OCI-LY7 (cell line): ENCODE measurements around the gene ENGASE. TPM values are rescaled to one million over a fixed set of nuclear protein-coding genes. Genes with fewer than 3 reads are reported as not detected.

Experiments used
- BruUV-seq: library from RNA; stranded (reverse); fragments of 400-500 nt; replicated peaks from 2 replicates; lab custom pipeline; 2021; lab: Mats Ljungman, UMichigan
- CTCF ChIA-PET: fragments of 300-600 bp; sonication (Branson Sonifier 250); formaldehyde crosslinking; loops from one replicate; lab custom pipeline; 2022; ENCODE audit warnings: antibody characterized with exemption; ENCODE audit not compliant: unreplicated experiment; lab: Charles Lee
- POLR2A ChIA-PET: fragments of 300-600 bp; sonication (Branson Sonifier 250); formaldehyde crosslinking; loops from one replicate; lab custom pipeline; 2022; ENCODE audit warnings: antibody characterized with exemption; lab: Charles Lee
- DNase-seq: peaks from one replicate; pipeline ENCODE4 v3.0.0-alpha.2; 2015; ENCODE audit warnings: low spot score
- H2AFZ ChIP-seq: fragments of 200-600 bp; sonication (generic), shearing (Covaris generic); 2 replicates; pipeline ENCODE4 v1.6.1; 2014; ENCODE audit warnings: mild to moderate bottlenecking, antibody characterized with exemption, low read length, moderate library complexity
- H3K27ac ChIP-seq: fragments of 200-600 bp; sonication (generic); 2 replicates; pipeline ENCODE4 v1.5.1; 2014; ENCODE audit warnings: mixed run types, low read depth, mild to moderate bottlenecking, moderate library complexity, low read length, inconsistent platforms; ENCODE audit not compliant: poor library complexity, severe bottlenecking
- H3K36me3 ChIP-seq: fragments of 200-600 bp; sonication (generic); 2 replicates; pipeline ENCODE4 v1.6.1; 2014; ENCODE audit warnings: mild to moderate bottlenecking, antibody characterized with exemption, low read length, moderate library complexity, mixed read lengths; ENCODE audit not compliant: insufficient read depth
- H3K4me1 ChIP-seq: fragments of 200-600 bp; sonication (generic); 2 replicates; pipeline ENCODE4 v1.5.1; 2014; ENCODE audit warnings: mild to moderate bottlenecking, low read length; ENCODE audit not compliant: insufficient read depth, poor library complexity, severe bottlenecking
- H3K4me2 ChIP-seq: fragments of 200-600 bp; sonication (generic); 2 replicates; pipeline ENCODE4 v1.6.1; 2014; ENCODE audit warnings: mild to moderate bottlenecking, low read length
- H3K4me3 ChIP-seq: fragments of 200-600 bp; sonication (generic); 2 replicates; pipeline ENCODE4 v1.5.1; 2014; ENCODE audit warnings: mild to moderate bottlenecking, low read depth, low read length; ENCODE audit not compliant: poor library complexity, severe bottlenecking
- H3K79me2 ChIP-seq: fragments of 200-600 bp; sonication (generic); 2 replicates; pipeline ENCODE4 v1.6.1; 2016; ENCODE audit warnings: low read depth, mild to moderate bottlenecking, low read length, moderate library complexity, mixed read lengths; ENCODE audit not compliant: insufficient read depth
- H3K9me2 ChIP-seq: fragments of 200-600 bp; sonication (generic); 2 replicates; pipeline ENCODE4 v1.6.1; 2016; ENCODE audit warnings: mild to moderate bottlenecking, low read length, mixed read lengths; ENCODE audit not compliant: insufficient read depth
- H3K9me3 ChIP-seq: fragments of 200-600 bp; sonication (generic); 2 replicates; pipeline ENCODE4 v1.6.1; 2014; ENCODE audit warnings: mild to moderate bottlenecking, mixed run types, low read length, mixed read lengths
- H4K20me1 ChIP-seq: fragments of 200-600 bp; sonication (generic); 2 replicates; pipeline ENCODE4 v1.6.1; 2014; ENCODE audit warnings: mild to moderate bottlenecking, antibody characterized with exemption, low read length, moderate library complexity, mixed read lengths; ENCODE audit not compliant: insufficient read depth
- CTCF ChIP-seq: fragments of 200-600 bp; sonication (generic); conservative IDR thresholded peaks from 2 replicates; pipeline ENCODE4 v1.5.1; 2014; ENCODE audit warnings: mild to moderate bottlenecking, antibody characterized with exemption, low read length, moderate library complexity, mixed read lengths
- EZH2phosphoT487 ChIP-seq: fragments of 200-600 bp; sonication (generic); IDR thresholded peaks from 2 replicates; pipeline ENCODE4 v1.6.1; 2018; ENCODE audit warnings: low read depth, borderline replicate concordance, mild to moderate bottlenecking, mixed run types, antibody characterized with exemption, low read length, moderate library complexity, mixed read lengths
- intact Hi-C: fragments of 100-400 bp; cut with micrococcal nuclease; formaldehyde crosslinking; loops from one replicate; pipeline ENCODE4 v1.10.0; 2022; ENCODE audit not compliant: unreplicated experiment
- total RNA-seq, 2 experiments: library from RNA; depleted of rRNA in 1 of 2; stranded (reverse); fragments of >200 nt in 1 of 2; shearing (Covaris generic) in 1 of 2; gene quantifications; 2 replicates each; pipeline ENCODE4 v1.2.3, GENCODE V29; 2014 to 2022

ENGASE gene
- total RNA-seq, 2 experiments from 2014 or later = 8.4 to 35.1 TPM

- ChIA-PET CTCF (no interaction called here), POLR2A (no interaction called here)
- no peaks in the 10 kb centered on the region for H3K9me2 ChIP-seq
- BruUV-seq = no TSS peak
- H3K4me3 ChIP-seq = no peak overlapping the region
- H3K36me3 ChIP-seq = no peaks in the 10 kb centered on the region
- intact Hi-C loops = loop anchor here (5.0 kb wide), 1 partner anchor 50 kb away; no protein-coding TSS in a partner anchor
- DNase-seq = peak; percentile 63
- TF ChIP-seq CTCF (peak; percentile 95), EZH2phosphoT487 (no peak)
- H3K9me3 ChIP-seq = no peaks in the 10 kb centered on the region
- H3K79me2 ChIP-seq = no peaks in the 10 kb centered on the region
- no peak overlapping the region for H2AFZ ChIP-seq
- H3K4me2 ChIP-seq = no peak overlapping the region
- H3K27ac ChIP-seq = no peak overlapping the region
- H3K4me1 ChIP-seq = no peaks in the 10 kb centered on the region
- no peaks in the 10 kb centered on the region for H4K20me1 ChIP-seq
Measured at GRCh38 chr17:79042421-79043190, 32.0 kb upstream of the ENGASE start.

- no peaks in the 10 kb centered on the region for H3K4me1 ChIP-seq
- H3K4me2 ChIP-seq = no peak overlapping the region
- H2AFZ ChIP-seq = no peak overlapping the region
- intact Hi-C loops = loop anchor here (5.0 kb wide), 1 partner anchor 51 kb away; no protein-coding TSS in a partner anchor
- no peak overlapping the region for H3K4me3 ChIP-seq
- no peaks in the 10 kb centered on the region for H3K9me3 ChIP-seq
- DNase-seq = no peak
- no peak overlapping the region for H3K27ac ChIP-seq
- no peak for TF ChIP-seq CTCF
- TF ChIP-seq EZH2phosphoT487 = no peak
- H3K9me2 ChIP-seq = no peaks in the 10 kb centered on the region
- no TSS peak for BruUV-seq
- no peaks in the 10 kb centered on the region for H3K79me2 ChIP-seq
- H3K36me3 ChIP-seq = no peaks in the 10 kb centered on the region
- CTCF ChIA-PET = no interaction called here
- POLR2A ChIA-PET = interaction anchor here (0.6 kb wide), 1 partner anchor 46 kb away, joined by 3 read pairs; no protein-coding TSS in a partner anchor
- H4K20me1 ChIP-seq = no peaks in the 10 kb centered on the region
Measured at GRCh38 chr17:79043191-79043930, 31.3 kb upstream of the ENGASE start.
